ENCODE measurements around the gene MSN. TPM values are rescaled to one million over a fixed set of nuclear protein-coding genes. Genes with fewer than 3 reads are reported as not detected.

MSN gene
- total and polyA plus RNA-seq, 10 of the 15 experiments (the other 5 are each of a cell fraction or from before 2014, with no cell fraction given) = 93.8 to 432 (median 270) TPM

- RAD21 ChIA-PET (ENCODE audit: unreplicated experiment) = no interaction called here
- Histone ChIP-seq H3K27me3 (replicated peaks in 1 of 2; ENCODE audit: control insufficient read depth in 2 of 2, insufficient read depth in 2 of 2, low read length in 1 of 2) (no peaks in the 10 kb centered on the region), H3K4me2 (ENCODE audit: control insufficient read depth, insufficient read depth) (no peak overlapping the region), H3K79me2 (ENCODE audit: control insufficient read depth, insufficient read depth, low read length) (no peaks in the 10 kb centered on the region), H3K9ac (ENCODE audit: control insufficient read depth, insufficient read depth, low read length) (no peak overlapping the region), H3K4me1 (ENCODE audit: control insufficient read depth, insufficient read depth, low read length) (peaks cover 7% of the 10 kb centered on the region), H3K36me3 (ENCODE audit: control insufficient read depth in 2 of 2, insufficient read depth in 2 of 2, low read length in 1 of 2) (no peaks in the 10 kb centered on the region), H2AFZ (ENCODE audit: control insufficient read depth, low read depth, low read length) (no peak overlapping the region), H4K20me1 (ENCODE audit: control insufficient read depth, insufficient read depth) (no peaks in the 10 kb centered on the region), H3K27ac (ENCODE audit: control insufficient read depth, insufficient read depth) (no peak overlapping the region), H3K4me3 (no peak overlapping the region), H3K9me3 (replicated peaks; ENCODE audit: control insufficient read depth, insufficient read depth, low read length) (no peaks in the 10 kb centered on the region)
- WGBS (ENCODE audit: insufficient coverage, insufficient replicate concordance, low lambda C conversion rate, missing lambda C conversion rate) = 41% methylated on average over 3 of the region's 3 CpGs
- in situ Hi-C loops (cut with MboI) = no loop called here
- TF ChIP-seq CEBPZ (IDR thresholded peaks at IDR 0.05; ENCODE audit: low read depth, low read length) (no peak), ZZZ3 (IDR thresholded peaks at IDR 0.05; ENCODE audit: control insufficient read depth, insufficient read length, low read depth) (no peak), SREBF2 (IDR thresholded peaks at IDR 0.05; ENCODE audit: low read length) (no peak)
- DNase-seq (ENCODE audit: low read depth, low spot score) (no peak), FAIRE-seq (no peak), ATAC-seq (peak; percentile 24; the same call in 1 of the 3 replicates)
- POLR2A ChIA-PET = no interaction called here
- SMC1A ChIA-PET (ENCODE audit: uncharacterized antibody, unreplicated experiment) = interaction anchor here (1.0 kb wide), 1 partner anchor 85 kb away, joined by 3 read pairs; no protein-coding TSS in a partner anchor
- intact Hi-C loops (cut with micrococcal nuclease; ENCODE audit: unreplicated experiment) = no loop called here
- CTCF ChIA-PET = no interaction called here
- BruUV-seq (replicated peaks) = no TSS peak
Observed at GRCh38 chrX:65755786-65756185, 88.3 kb downstream of the MSN start.

GRCh38 chrX:65757943-65758342 lies 90.5 kb downstream of the MSN start:
- no peak for FAIRE-seq
- CTCF ChIA-PET = interaction anchor here (1.1 kb wide), 1 partner anchor 10 kb away, joined by 3 read pairs; no protein-coding TSS in a partner anchor
- TF ChIP-seq KLF5 (IDR thresholded peaks at IDR 0.05; ENCODE audit: partially characterized antibody) = no peak
- no peak for TF ChIP-seq CEBPB (IDR thresholded peaks at IDR 0.05; ENCODE audit: borderline replicate concordance in 1 of 2, low read depth in 2 of 2, low read length in 2 of 2)
- no peak for TF ChIP-seq SIX5 (IDR thresholded peaks at IDR 0.05; ENCODE audit: low read depth, low read length, severe bottlenecking)
- TF ChIP-seq ZBTB4 (CRISPR knock-in tag; IDR thresholded peaks at IDR 0.05) = no peak
- no peak for TF ChIP-seq E4F1 (IDR thresholded peaks at IDR 0.05; ENCODE audit: borderline replicate concordance, partially characterized antibody)

More at GRCh38 chrX:65757943-65758342, 90.5 kb downstream of the MSN start:
- in situ Hi-C loops (cut with MboI) = no loop called here
- Histone ChIP-seq H3K4me1 (ENCODE audit: control insufficient read depth, insufficient read depth, low read length) (no peaks in the 10 kb centered on the region), H3K79me2 (ENCODE audit: control insufficient read depth, insufficient read depth, low read length) (no peaks in the 10 kb centered on the region), H3K4me2 (ENCODE audit: control insufficient read depth, insufficient read depth) (no peak overlapping the region), H4K20me1 (ENCODE audit: control insufficient read depth, insufficient read depth) (no peaks in the 10 kb centered on the region), H3K36me3 (ENCODE audit: control insufficient read depth in 2 of 2, insufficient read depth in 2 of 2, low read length in 1 of 2) (no peaks in the 10 kb centered on the region), H2AFZ (ENCODE audit: control insufficient read depth, low read depth, low read length) (no peak overlapping the region), H3K4me3 (no peak overlapping the region), H3K27ac (ENCODE audit: control insufficient read depth, insufficient read depth) (no peak overlapping the region), H3K9ac (ENCODE audit: control insufficient read depth, insufficient read depth, low read length) (no peak overlapping the region), H3K27me3 (replicated peaks in 1 of 2; ENCODE audit: control insufficient read depth in 2 of 2, insufficient read depth in 2 of 2, low read length in 1 of 2) (no peaks in the 10 kb centered on the region), H3K9me3 (replicated peaks; ENCODE audit: control insufficient read depth, insufficient read depth, low read length) (no peaks in the 10 kb centered on the region)
- intact Hi-C loops (cut with micrococcal nuclease; ENCODE audit: unreplicated experiment) = no loop called here
- SMC1A ChIA-PET (ENCODE audit: uncharacterized antibody, unreplicated experiment) = no interaction called here
- RAD21 ChIA-PET (ENCODE audit: unreplicated experiment) = no interaction called here
- POLR2A ChIA-PET = no interaction called here
- no peak for DNase-seq (ENCODE audit: low read depth, low spot score)
- WGBS (ENCODE audit: insufficient coverage, insufficient replicate concordance, low lambda C conversion rate, missing lambda C conversion rate) = 46% methylated on average over 3 of the region's 3 CpGs
- BruUV-seq (replicated peaks) = no TSS peak
- ATAC-seq = no peak

Measured in GM12878 (cell line).